ENCODE measurements around the gene ABCA4. TPM values are rescaled to one million over a fixed set of nuclear protein-coding genes. Genes with fewer than 3 reads are reported as not detected.
"Not testable (repeated sequence)": the region's sequence is repeated elsewhere in the genome, so short reads cannot be mapped to it uniquely, and the experiment has no call there.

Gene ABCA4
- total RNA-seq, 4 donors from 2014 or later = 2.1 to 7.5 (median 5.0) TPM

GRCh38 chr1:94156096-94156625 is 35.2 kb upstream of the ABCA4 start:
- no peak for TF ChIP-seq POLR2A (IDR thresholded peaks at IDR 0.05)
- TF ChIP-seq CTCF (IDR thresholded peaks at IDR 0.05) = no peak
- no peaks in the 10 kb centered on the region for H3K27me3 ChIP-seq
- H3K36me3 ChIP-seq = no peaks in the 10 kb centered on the region
- no peak overlapping the region for H3K27ac ChIP-seq
- H3K4me1 ChIP-seq = no peaks in the 10 kb centered on the region
- H3K9me3 ChIP-seq = no peaks in the 10 kb centered on the region
- no peak for DNase-seq
- H3K4me3 ChIP-seq = no peak overlapping the region

- no peak overlapping the region for H3K4me3 ChIP-seq
These were observed 34.0 kb upstream of the ABCA4 start for GRCh38 chr1:94154989-94155388.

GRCh38 chr1:94153133-94153532 is 32.2 kb upstream of the ABCA4 start:
- DNase-seq = no peak

More at GRCh38 chr1:94154989-94155388, 34.0 kb upstream of the ABCA4 start:
- Histone ChIP-seq H3K4me1 (no peaks in the 10 kb centered on the region), H3K27me3 (no peaks in the 10 kb centered on the region), H3K36me3 (no peaks in the 10 kb centered on the region), H3K27ac (no peak overlapping the region), H3K9me3 (no peaks in the 10 kb centered on the region)
- DNase-seq = no peak
- no peak for TF ChIP-seq POLR2A (IDR thresholded peaks at IDR 0.05)
- TF ChIP-seq CTCF (IDR thresholded peaks at IDR 0.05) = no peak

GRCh38 chr1:94149166-94149565 is 28.2 kb upstream of the ABCA4 start:
- not testable (repeated sequence) for H3K4me1 ChIP-seq

More at GRCh38 chr1:94153133-94153532, 32.2 kb upstream of the ABCA4 start:
- H3K36me3 ChIP-seq = no peaks in the 10 kb centered on the region
- no peaks in the 10 kb centered on the region for H3K4me1 ChIP-seq
- H3K4me3 ChIP-seq = no peak overlapping the region
- no peaks in the 10 kb centered on the region for H3K9me3 ChIP-seq
- no peaks in the 10 kb centered on the region for H3K27me3 ChIP-seq
- TF ChIP-seq CTCF (IDR thresholded peaks at IDR 0.05) (no peak), POLR2A (IDR thresholded peaks at IDR 0.05) (no peak)
- no peak overlapping the region for H3K27ac ChIP-seq

GRCh38 chr1:94146273-94146672 is 25.3 kb upstream of the ABCA4 start:
- Histone ChIP-seq H3K36me3 (no peaks in the 10 kb centered on the region), H3K4me1 (no peaks in the 10 kb centered on the region), H3K27me3 (no peaks in the 10 kb centered on the region), H3K9me3 (no peaks in the 10 kb centered on the region), H3K27ac (no peak overlapping the region), H3K4me3 (no peak overlapping the region)
- no peak for DNase-seq
- TF ChIP-seq CTCF (IDR thresholded peaks at IDR 0.05) = no peak
- TF ChIP-seq POLR2A (IDR thresholded peaks at IDR 0.05) = no peak

More at GRCh38 chr1:94149166-94149565, 28.2 kb upstream of the ABCA4 start:
- not testable (repeated sequence) for H3K27me3 ChIP-seq, H3K27ac ChIP-seq, H3K9me3 ChIP-seq, DNase-seq, H3K4me3 ChIP-seq, H3K36me3 ChIP-seq

- H3K4me1 ChIP-seq = no peaks in the 10 kb centered on the region
- H3K36me3 ChIP-seq = no peaks in the 10 kb centered on the region
- no peaks in the 10 kb centered on the region for H3K9me3 ChIP-seq
- no peak overlapping the region for H3K27ac ChIP-seq
- no peak for DNase-seq
- no peaks in the 10 kb centered on the region for H3K27me3 ChIP-seq
- H3K4me3 ChIP-seq = no peak overlapping the region
- no peak for TF ChIP-seq POLR2A (IDR thresholded peaks at IDR 0.05)
- no peak for TF ChIP-seq CTCF (IDR thresholded peaks at IDR 0.05)
These were observed 23.9 kb upstream of the ABCA4 start for GRCh38 chr1:94144836-94145235.

All from Peyer's patch (tissue), 4 donors.